Endothelial cell of umbilical vein (primary cell): ENCODE results near the gene KANK4. TPM values are rescaled to one million over a fixed set of nuclear protein-coding genes. Genes with fewer than 3 reads are reported as not detected.

Experiments used
- BruUV-seq: library from RNA; stranded (reverse); fragments of 400-500 nt; replicated peaks from 2 replicates; lab custom pipeline; 2021; lab: Mats Ljungman, UMichigan
- CTCF ChIA-PET: fragments of 300-600, 350-600 bp; sonication (Branson Sonifier 250); formaldehyde crosslinking; loops from one replicate; lab custom pipeline; 2021; ENCODE audit warnings: antibody characterized with exemption, inconsistent platforms; lab: Charles Lee
- POLR2A ChIA-PET: fragments of 300-600, 350-600 bp; sonication (Branson Sonifier 250); formaldehyde crosslinking; loops from one replicate; lab custom pipeline; 2021; ENCODE audit warnings: antibody characterized with exemption, inconsistent platforms; lab: Charles Lee
- DNase-seq: peaks from one replicate; pipeline ENCODE4 v3.0.0-alpha.2; 2011; ENCODE audit warnings: low read depth, low spot score
- FAIRE-seq: peaks from 2 replicates; lab custom pipeline; 2011; peaks lifted over from hg19 to GRCh38; lab: Jason Lieb, UNC
- H2AFZ ChIP-seq: 2 replicates; pipeline ENCODE4 v1.6.0; 2012; ENCODE audit warnings: low read depth, low read length, control low read depth, inconsistent platforms
- H3K27ac ChIP-seq: 2 replicates; pipeline ENCODE4 v1.5.1; 2011; ENCODE audit warnings: low read depth, mild to moderate bottlenecking, control low read depth, low read length, moderate library complexity; ENCODE audit not compliant: insufficient read depth
- H3K27me3 ChIP-seq, 2 experiments: 2 replicates each; pipeline versions ENCODE4 v1.6.0 to v1.6.1; 2011; ENCODE audit warnings: low read length in 2 of 2, mixed read lengths in 1 of 2; ENCODE audit not compliant: control insufficient read depth in 2 of 2, insufficient read depth in 2 of 2
- H3K36me3 ChIP-seq, 2 experiments: 2 replicates in 1 of 2; 3 replicates in 1 of 2; pipeline ENCODE4 v1.5.1; 2011; ENCODE audit warnings: low read length in 2 of 2, mild to moderate bottlenecking in 1 of 2, moderate library complexity in 1 of 2; ENCODE audit not compliant: control insufficient read depth in 2 of 2, insufficient read depth in 2 of 2; ENCODE audit errors: extremely low read depth in 1 of 2
- H3K4me1 ChIP-seq: 3 replicates; pipeline ENCODE4 v1.5.1; 2011; ENCODE audit warnings: mild to moderate bottlenecking, low read length; ENCODE audit not compliant: control insufficient read depth, insufficient read depth; ENCODE audit errors: extremely low read depth
- H3K4me2 ChIP-seq: 2 replicates; pipeline ENCODE4 v1.6.1; 2011; ENCODE audit warnings: low read length, control low read depth, mixed read lengths; ENCODE audit not compliant: insufficient read depth
- H3K4me3 ChIP-seq, 3 experiments: fragments of 200-600 bp in 1 of 3; sonication (generic), shearing (Covaris generic) in 1 of 3; replicated peaks in 1 of 3; 2 replicates each; pipeline ENCODE4 v1.5.1; 2011 to 2016; ENCODE audit warnings: control low read depth in 3 of 3, low read length in 3 of 3, mild to moderate bottlenecking in 2 of 3, inconsistent platforms in 1 of 3, low read depth in 1 of 3, moderate library complexity in 1 of 3; ENCODE audit not compliant: insufficient read depth in 1 of 3
- H3K79me2 ChIP-seq: 2 replicates; pipeline ENCODE4 v1.6.0; 2012; ENCODE audit warnings: low read length, inconsistent platforms; ENCODE audit not compliant: control insufficient read depth, insufficient read depth
- H3K9ac ChIP-seq: replicated peaks from 2 replicates; pipeline ENCODE3; 2011; ENCODE audit warnings: low read length, control low read depth; ENCODE audit not compliant: insufficient read depth; ENCODE audit errors: extremely low read depth
- H3K9me1 ChIP-seq: replicated peaks from 3 replicates; pipeline ENCODE4 v1.6.0; 2011; ENCODE audit warnings: mild to moderate bottlenecking, low read length; ENCODE audit not compliant: control insufficient read depth, insufficient read depth; ENCODE audit errors: extremely low read depth
- H3K9me3 ChIP-seq: replicated peaks from 2 replicates; pipeline ENCODE4 v1.5.1; 2012; ENCODE audit warnings: low read length, inconsistent platforms; ENCODE audit not compliant: control insufficient read depth, insufficient read depth
- H4K20me1 ChIP-seq: replicated peaks from 2 replicates; pipeline ENCODE3; 2011; ENCODE audit warnings: mild to moderate bottlenecking, low read length; ENCODE audit not compliant: control insufficient read depth, insufficient read depth; ENCODE audit errors: extremely low read depth
- CTCF ChIP-seq, 2 donors: IDR thresholded peaks; 1 replicate in 1 of 2; 2 replicates in 1 of 2; pipeline ENCODE4 v1.5.1; 2011; ENCODE audit warnings: low read length in 2 of 2, mild to moderate bottlenecking in 2 of 2, moderate library complexity in 2 of 2, control low read depth in 1 of 2, inconsistent platforms in 1 of 2, low read depth in 1 of 2; ENCODE audit not compliant: insufficient read depth in 1 of 2; ENCODE audit errors: extremely low read depth in 1 of 2
- EZH2 ChIP-seq: IDR thresholded peaks from 2 replicates; pipeline ENCODE4 v1.6.1; 2012; ENCODE audit warnings: borderline replicate concordance, low read depth, mild to moderate bottlenecking, moderate library complexity, low read length, inconsistent platforms; ENCODE audit not compliant: severe bottlenecking
- FOS ChIP-seq: IDR thresholded peaks from 2 replicates; pipeline ENCODE4 v1.6.1; 2011; ENCODE audit warnings: mild to moderate bottlenecking, low read length, moderate library complexity, borderline replicate concordance; ENCODE audit not compliant: insufficient read depth
- GATA2 ChIP-seq: IDR thresholded peaks from 2 replicates; pipeline ENCODE4 v1.7.0; 2011; ENCODE audit warnings: low read depth, mild to moderate bottlenecking, moderate library complexity, mixed read lengths, low read length; ENCODE audit not compliant: insufficient read length, insufficient read depth
- JUN ChIP-seq: IDR thresholded peaks from 2 replicates; pipeline ENCODE4 v1.6.1; 2011; ENCODE audit warnings: borderline replicate concordance, low read depth; ENCODE audit not compliant: insufficient read length, insufficient read depth
- MYC ChIP-seq: IDR thresholded peaks from one replicate; pipeline ENCODE4 v1.6.1; 2011; ENCODE audit warnings: mild to moderate bottlenecking, low read depth, low read length
- POLR2A ChIP-seq: IDR thresholded peaks from 2 replicates; pipeline ENCODE4 v1.6.1; 2012; ENCODE audit warnings: low read depth, mild to moderate bottlenecking, control low read depth, low read length
- POLR2AphosphoS5 ChIP-seq: IDR thresholded peaks from 2 replicates; pipeline ENCODE4 v1.6.1; 2012; ENCODE audit warnings: low read depth, mild to moderate bottlenecking, control low read depth, low read length, moderate library complexity; ENCODE audit not compliant: insufficient read depth
- dilution Hi-C: fragments of 300-500 bp; cut with MboI; formaldehyde crosslinking; loops from one replicate; pipeline ENCODE4 v1.15.0; 2019; ENCODE audit warnings: low sequenced_read_pairs; ENCODE audit not compliant: extremely low pct_ligation_motif_present
- intact Hi-C: fragments of 100-400 bp; cut with micrococcal nuclease; formaldehyde crosslinking; loops from one replicate; pipeline ENCODE4 v1.10.0; 2022
- polyA plus RNA-seq, 4 experiments: library from polyadenylated mRNA; depleted of rRNA in 3 of 4; stranded (reverse) in 3 of 4; unstranded in 1 of 4; fragments of >200 nt; gene quantifications; 2 replicates each; pipeline versions ENCODE4 v1.2.1 to v1.2.3, GENCODE V29; 2011 to 2012; ENCODE audit warnings: missing spikeins in 1 of 4
- total RNA-seq: library from RNA; stranded (reverse); gene quantifications from 2 replicates; pipeline ENCODE4 v1.2.3, GENCODE V29; 2021
- TF ChIP-seq, protein P1 (sequence below): IDR thresholded peaks from 2 replicates; pipeline ENCODE4 v1.6.1; 2011; ENCODE audit not compliant: insufficient read depth, insufficient read length

KANK4 gene
- total and polyA plus RNA-seq, 2 donors (not counting 3 experiments of a cell fraction or from before 2014, with no cell fraction given), result not detected

DNA sequence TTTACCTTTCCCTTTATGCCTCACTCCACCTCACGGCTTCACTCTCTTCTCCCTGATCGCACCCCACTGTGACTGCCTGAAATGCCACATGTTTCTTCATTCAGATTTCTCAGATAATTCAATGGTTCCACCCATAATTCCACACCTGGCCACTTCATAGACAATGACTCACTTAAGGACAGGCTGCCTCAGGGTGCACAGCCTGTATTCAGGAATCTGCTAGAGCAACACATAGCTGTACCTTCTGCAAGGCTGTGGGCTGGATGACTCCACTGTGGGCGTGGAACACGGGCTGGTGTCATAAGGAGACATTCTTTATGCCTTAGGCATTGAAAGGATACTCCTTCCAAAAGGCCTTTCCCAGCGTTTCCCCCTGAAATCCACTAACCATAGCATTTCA is 88.5 kb downstream of the KANK4 start:
- TF ChIP-seq EZH2 (no peak), FOS (no peak), MYC (no peak), POLR2A (no peak), POLR2AphosphoS5 (no peak), JUN (no peak), CTCF (IDR thresholded peaks at IDR 0.05; ENCODE audit: extremely low read depth in 1 of 2, insufficient read depth in 1 of 2, low read depth in 1 of 2, low read length in 2 of 2) (no peak), GATA2 (no peak)
- TF ChIP-seq, protein P1, sequence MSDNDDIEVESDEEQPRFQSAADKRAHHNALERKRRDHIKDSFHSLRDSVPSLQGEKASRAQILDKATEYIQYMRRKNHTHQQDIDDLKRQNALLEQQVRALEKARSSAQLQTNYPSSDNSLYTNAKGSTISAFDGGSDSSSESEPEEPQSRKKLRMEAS, result no peak
- CTCF ChIA-PET, result no interaction called here
- POLR2A ChIA-PET, result no interaction called here
- Histone ChIP-seq H3K79me2 (no peaks in the 10 kb centered on the region), H3K4me2 (no peak overlapping the region), H3K9me1 (no peaks in the 10 kb centered on the region), H4K20me1 (no peaks in the 10 kb centered on the region), H3K27me3 (no peaks in the 10 kb centered on the region), H3K36me3 (no peaks in the 10 kb centered on the region), H3K27ac (no peak overlapping the region), H2AFZ (no peak overlapping the region), H3K9ac (no peak overlapping the region), H3K4me3 (no peak overlapping the region), H3K4me1 (no peaks in the 10 kb centered on the region), H3K9me3 (no peaks in the 10 kb centered on the region)
- intact Hi-C loops, result no loop called here
- no peak for FAIRE-seq
- dilution Hi-C loops, result no loop called here
- DNase-seq, result no peak
- BruUV-seq, result no TSS peak
